GM19043 (cell line): ENCODE measurements around the gene DNAH17.
A peak's percentile ranks its signal among the peaks of the same experiment; 100 is the strongest.

Experiments
- ATAC-seq: cut with Tn5 transposase; IDR thresholded peaks from one replicate; pipeline ENCODE4 v1.9.1; 2021; ENCODE audit warnings: low read depth; ENCODE audit not compliant: unreplicated experiment

The DNAH17 gene

DNA sequence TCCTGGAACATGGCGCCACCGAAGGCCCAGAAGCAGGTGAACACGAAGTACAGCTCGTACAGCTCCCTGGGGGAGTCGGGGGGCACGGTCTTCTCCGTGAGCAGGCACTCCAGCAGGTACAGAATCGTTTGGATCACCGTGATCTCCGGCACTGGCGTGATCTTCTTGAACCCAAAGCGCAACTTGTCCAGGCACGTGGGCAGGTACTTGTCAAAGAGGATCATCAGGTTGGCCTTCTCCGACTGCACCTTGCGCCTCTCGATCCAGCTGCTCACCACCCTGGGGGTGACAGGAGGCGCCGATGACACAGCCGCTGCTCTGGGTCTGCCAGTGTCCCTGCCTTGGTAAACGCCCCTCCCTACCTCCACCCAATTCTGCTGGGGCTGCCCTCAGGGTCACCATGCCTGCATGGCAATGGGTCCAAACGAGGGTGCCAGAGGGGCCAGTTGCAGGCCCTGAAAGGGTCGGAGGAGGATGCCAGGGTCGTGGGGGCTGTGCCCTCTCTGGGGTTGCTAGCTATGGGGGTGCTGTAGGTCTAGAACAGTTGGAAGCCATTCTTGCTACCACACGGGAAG lies 90.9 kb downstream of the DNAH17 start:
- ATAC-seq, result no peak

DNA sequence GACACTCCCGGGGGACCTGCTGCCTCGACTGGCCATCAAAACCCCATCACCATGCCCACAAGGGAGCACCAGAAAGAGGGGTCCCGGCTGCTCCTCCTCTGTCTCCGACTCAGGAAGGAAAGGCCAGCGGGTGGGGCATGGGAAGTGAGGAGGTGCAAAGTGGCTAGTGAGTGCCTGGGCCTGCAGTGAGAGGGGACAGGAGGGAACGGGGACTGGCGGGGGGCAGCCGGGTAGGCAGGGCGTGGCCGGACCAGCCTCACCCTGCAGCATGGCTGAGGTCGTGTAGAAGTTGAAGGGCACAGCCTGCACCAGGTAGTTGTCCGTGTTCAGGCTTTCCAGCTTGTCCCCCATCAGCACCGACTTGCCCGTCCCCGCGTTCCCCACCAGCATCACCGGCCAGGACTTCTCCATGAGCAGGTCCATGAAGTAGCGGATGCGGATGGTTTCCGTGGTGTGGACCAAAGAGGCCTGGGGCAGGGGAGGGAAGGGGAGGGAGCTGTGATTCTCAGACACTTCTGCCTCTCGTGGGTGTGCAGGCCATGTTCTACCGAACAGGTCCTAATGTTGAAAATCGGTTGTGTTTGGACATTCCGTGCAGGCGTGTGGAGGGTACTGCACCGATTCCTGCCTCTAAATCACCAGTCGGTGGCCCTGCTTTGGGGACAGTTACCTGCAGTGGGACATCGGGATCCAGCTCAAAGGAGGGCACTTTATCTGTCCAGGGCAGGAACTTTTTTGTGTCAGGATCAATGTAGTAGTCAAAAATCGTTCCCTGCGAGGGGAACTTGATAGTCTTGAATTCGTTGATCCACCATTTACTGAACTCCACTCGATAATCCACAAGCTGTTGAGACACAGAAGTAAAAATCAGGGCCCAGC lies 91.7 kb downstream of the DNAH17 start:
- ATAC-seq, result no peak

- ATAC-seq, result no peak
Measured at GRCh38 chr17:78484271-78485246, 92.6 kb downstream of the DNAH17 start.

DNA sequence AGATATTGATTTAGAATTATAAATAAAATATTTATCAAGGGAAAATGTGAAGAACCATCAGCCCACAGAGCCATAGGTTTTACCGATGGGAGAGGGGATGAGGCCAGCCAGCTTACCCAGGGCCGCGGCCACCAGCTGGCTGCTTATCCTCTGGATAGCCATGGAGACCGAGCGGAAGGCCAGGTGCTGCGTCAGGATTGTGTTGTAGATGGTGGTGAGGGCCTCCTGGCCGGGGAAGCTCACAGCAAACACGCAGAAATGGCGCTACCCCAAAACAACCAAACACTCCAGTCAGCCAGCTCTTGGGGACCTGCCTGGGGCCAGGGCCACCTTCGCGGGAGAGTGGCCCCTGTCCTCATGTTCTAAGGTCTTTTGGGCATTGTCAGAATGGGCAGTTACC lies 97.8 kb downstream of the DNAH17 start:
- ATAC-seq, result no peak

GRCh38 chr17:78478757-78479297 lies 98.4 kb downstream of the DNAH17 start:
- no peak for ATAC-seq

DNA sequence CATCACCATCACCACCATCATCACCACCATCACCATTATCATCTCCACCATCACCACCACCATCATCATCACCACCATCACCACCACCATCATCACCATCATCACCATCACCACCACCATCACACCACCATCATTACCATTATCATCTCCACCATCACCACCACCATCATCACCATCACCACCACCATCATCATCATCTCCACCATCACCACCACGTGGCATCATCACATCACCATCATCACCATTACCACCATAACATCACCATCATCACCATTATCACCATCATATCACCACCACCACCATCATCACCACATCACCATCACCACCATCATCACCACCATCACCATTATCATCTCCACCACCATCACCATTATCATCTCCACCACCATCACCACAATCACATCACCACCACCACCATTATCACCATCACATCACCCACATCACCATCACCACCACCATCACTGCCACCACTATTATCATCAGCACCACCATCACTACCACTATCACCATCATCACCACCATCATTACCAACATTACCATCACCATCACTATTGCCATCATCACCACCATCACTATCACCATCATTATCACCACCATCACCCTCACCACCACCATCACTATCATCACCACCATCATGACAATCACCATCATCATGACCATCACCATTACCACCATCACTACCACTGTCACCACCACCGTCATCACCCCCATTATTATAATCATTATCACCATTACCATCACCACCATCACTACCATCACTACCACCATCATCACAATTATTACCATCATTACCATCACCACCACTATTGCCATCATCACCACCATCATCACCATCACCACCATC lies 99.1 kb downstream of the DNAH17 start:
- no peak for ATAC-seq

DNA sequence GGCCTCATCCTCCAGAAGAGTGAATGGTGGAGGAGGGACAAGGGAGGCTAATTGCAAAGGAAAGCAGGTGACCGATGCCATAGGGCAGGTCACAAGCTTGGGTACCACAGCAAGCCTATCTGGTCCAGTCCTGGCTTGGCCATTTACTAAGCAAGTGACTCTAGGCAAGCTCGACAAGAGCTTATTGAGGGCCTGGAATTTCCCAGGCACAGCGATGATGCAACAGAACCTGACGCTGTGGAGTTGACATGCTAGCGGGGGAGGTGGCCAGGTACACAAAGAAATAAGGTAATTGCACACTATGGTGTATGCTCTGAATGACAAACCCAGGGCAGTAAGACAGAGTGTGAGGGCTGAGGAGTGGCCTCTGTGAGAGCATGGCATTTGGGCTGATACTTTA lies 100.2 kb downstream of the DNAH17 start:
- ATAC-seq, result no peak

DNA sequence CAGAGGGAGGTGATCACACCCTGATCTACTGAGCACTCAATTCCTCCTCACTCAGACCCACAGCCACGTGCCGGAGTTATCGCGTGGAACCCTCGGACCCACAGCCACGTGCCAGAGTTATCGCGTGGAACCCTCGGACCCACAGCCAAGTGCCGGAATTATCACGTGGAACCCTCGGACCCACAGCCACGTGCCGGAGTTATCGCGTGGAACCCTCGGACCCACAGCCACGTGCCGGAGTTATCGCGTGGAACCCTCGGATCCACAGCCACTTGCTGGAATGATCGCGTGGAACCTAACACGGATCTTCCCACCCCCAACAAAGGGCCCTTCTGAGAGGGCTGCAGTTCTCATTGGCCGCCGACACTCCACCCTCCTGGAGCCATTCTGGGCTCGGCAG lies 101.0 kb downstream of the DNAH17 start:
- no peak for ATAC-seq

DNA sequence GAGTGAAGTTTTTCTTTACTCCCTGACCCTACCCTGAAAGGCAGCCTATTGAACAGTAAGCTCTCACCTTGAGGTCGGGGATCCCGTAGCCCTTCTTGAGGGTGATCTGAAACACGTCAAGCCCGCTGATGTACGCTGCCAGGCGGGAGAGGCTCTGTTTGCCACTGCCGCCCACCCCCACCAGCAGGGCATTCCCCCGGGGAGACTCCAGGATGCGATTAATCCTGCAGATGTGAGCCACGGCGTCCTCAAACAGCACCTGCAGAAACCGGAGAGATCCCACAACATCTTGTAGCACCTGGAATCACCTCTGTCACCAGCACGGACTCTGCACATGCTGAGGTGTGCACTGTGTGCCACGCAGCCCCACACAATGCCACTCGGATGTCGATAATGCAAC lies 102.0 kb downstream of the DNAH17 start:
- no peak for ATAC-seq

DNA sequence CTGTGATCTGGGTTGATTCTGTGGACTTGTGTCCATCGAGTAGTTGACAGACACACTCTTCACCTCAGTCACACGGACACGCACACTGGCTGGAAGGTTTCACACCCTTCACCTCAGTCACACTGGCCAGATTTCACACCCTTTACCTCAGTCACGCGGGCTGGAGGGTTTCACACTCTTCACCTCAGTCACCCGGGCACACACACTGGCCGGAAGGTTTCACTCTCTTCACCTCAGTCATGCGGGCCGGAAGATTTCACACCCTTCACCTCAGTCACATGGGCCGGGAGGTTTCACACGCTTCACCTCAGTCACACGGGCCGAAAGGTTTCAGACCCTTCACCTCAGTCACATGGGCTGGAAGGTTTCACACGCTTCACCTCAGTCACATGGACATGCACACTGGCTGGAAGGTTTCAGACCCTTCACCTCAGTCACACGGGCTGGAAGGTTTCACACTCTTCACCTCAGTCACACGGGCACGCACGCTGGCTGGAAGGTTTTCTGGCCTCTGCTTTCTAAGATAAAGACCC lies 102.5 kb downstream of the DNAH17 start:
- ATAC-seq, result peak; percentile 68

GRCh38 chr17:78473951-78474613 lies 103.1 kb downstream of the DNAH17 start:
- no peak for ATAC-seq

DNA sequence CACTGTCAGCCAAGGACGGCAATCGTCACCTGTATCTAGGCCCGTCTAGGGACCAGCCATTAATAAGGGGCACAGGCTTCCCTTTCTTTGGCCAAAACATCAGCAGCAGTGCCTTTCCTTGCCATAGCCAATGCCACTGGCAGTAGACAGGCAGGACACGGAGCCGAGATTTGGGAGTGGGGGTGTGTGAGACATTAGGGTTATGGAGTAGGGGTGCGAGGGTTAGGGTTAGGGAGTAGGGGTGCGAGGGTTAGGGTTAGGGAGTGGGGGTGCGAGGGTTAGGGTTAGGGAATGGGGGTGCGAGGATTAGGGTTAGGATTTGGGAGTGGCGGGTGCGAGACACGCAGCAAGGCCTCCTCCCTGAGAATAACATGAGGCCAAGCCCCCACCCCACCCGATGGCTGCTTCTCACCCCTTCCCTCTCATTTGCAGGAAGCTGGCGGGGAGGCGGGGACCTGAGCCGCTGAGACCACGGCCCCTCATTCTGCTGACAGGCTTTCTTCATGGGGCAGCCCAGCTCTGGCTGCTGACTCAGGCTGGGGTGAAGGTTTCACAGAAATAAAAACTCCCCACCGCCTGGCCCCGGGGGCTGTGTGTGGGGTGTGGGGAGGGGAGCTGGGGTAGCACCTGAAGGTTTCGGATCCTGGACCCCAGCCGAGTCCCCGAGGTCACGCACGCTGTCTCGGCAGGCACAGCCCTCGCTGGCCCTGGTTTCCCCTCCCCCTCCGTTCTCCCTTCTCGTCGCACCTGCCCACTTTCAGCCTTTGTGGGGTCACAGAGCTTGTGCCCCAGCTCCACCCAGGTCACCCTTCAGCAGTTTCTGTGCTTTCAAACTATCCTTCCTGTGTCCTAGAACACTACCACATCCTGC lies 104.9 kb downstream of the DNAH17 start:
- ATAC-seq, result no peak

- ATAC-seq, result no peak
Measured at GRCh38 chr17:78471635-78472034, 105.6 kb downstream of the DNAH17 start.

GRCh38 chr17:78469443-78469842 lies 107.8 kb downstream of the DNAH17 start:
- no peak for ATAC-seq

DNA sequence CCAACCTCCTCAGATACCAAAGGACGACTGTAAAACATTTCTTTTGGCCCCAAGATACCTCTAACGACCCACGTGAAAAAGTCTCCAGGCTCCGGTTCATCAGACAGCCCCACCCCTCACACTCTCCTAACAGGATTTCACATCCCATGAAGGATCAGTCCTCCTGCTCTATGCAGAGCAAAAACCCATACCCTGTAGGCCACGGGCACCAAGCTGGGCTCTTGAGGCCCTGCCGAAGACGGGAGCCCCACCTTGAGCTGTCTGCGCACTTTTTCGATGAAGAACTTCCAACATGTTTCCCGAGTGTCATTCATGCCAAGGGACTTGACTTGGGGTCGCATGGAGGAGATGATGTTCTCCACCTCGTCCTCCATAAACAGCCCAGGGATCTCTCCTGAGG lies 108.8 kb downstream of the DNAH17 start:
- ATAC-seq, result no peak

GRCh38 chr17:78466786-78467715 lies 110.1 kb downstream of the DNAH17 start:
- ATAC-seq, result no peak
